Neutrophil (primary cell): ENCODE data around the gene SMARCA2.

Experiments
- H3K27ac ChIP-seq: fragments of 200-600 bp; sonication (generic); 2 replicates; pipeline ENCODE4 v1.5.1; 2016; ENCODE audit warnings: mild to moderate bottlenecking, moderate library complexity
- H3K27me3 ChIP-seq: fragments of 200-600 bp; sonication (generic); 2 replicates; pipeline ENCODE4 v1.6.0; 2016; ENCODE audit warnings: mild to moderate bottlenecking
- H3K36me3 ChIP-seq: fragments of 200-600 bp; sonication (generic); 2 replicates; pipeline ENCODE4 v1.5.1; 2017
- H3K4me1 ChIP-seq, 2 experiments: fragments of 200-600 bp in 1 of 2; sonication (generic) in 1 of 2; 1 replicate in 1 of 2; 2 replicates in 1 of 2; pipeline versions ENCODE4 v1.5.1 to v1.6.1; 2013 to 2016; ENCODE audit warnings: low read depth in 1 of 2, low read length in 1 of 2, mild to moderate bottlenecking in 1 of 2, moderate library complexity in 1 of 2; ENCODE audit not compliant: control insufficient read depth in 1 of 2, insufficient read depth in 1 of 2
- H3K4me3 ChIP-seq, 2 experiments: fragments of 200-600 bp in 1 of 2; sonication (generic) in 1 of 2; 1 replicate in 1 of 2; 2 replicates in 1 of 2; pipeline ENCODE4 v1.5.1; 2013 to 2016; ENCODE audit warnings: low read depth in 1 of 2, low read length in 1 of 2, mild to moderate bottlenecking in 1 of 2, moderate library complexity in 1 of 2
- H3K9me3 ChIP-seq: fragments of 200-600 bp; sonication (generic); 2 replicates; pipeline ENCODE4 v1.5.1; 2016
- CTCF ChIP-seq: fragments of 200-600 bp; sonication (generic); IDR thresholded peaks from 2 replicates; pipeline ENCODE4 v1.5.1; 2016; ENCODE audit warnings: antibody characterized with exemption

SMARCA2 gene

GRCh38 chr9:1977026-1977425 lies 38.1 kb upstream of the SMARCA2 start:
- Histone ChIP-seq H3K4me1 (peaks cover 17 to 20% of the 10 kb centered on the region in 2 experiments), H3K27me3 (no peaks in the 10 kb centered on the region), H3K4me3 (no peak overlapping the region), H3K9me3 (no peaks in the 10 kb centered on the region), H3K36me3 (no peaks in the 10 kb centered on the region), H3K27ac (no peak overlapping the region)
- TF ChIP-seq CTCF = no peak

GRCh38 chr9:1978941-1979340 lies 36.2 kb upstream of the SMARCA2 start:
- Histone ChIP-seq H3K27ac (no peak overlapping the region), H3K4me3 (no peak overlapping the region), H3K9me3 (no peaks in the 10 kb centered on the region), H3K4me1 (peaks cover 17 to 25% of the 10 kb centered on the region in 2 experiments), H3K27me3 (no peaks in the 10 kb centered on the region), H3K36me3 (no peaks in the 10 kb centered on the region)
- TF ChIP-seq CTCF = no peak

- Histone ChIP-seq H3K27ac (no peak overlapping the region), H3K4me1 (peaks cover 17 to 25% of the 10 kb centered on the region in 2 experiments), H3K4me3 (no peak overlapping the region), H3K27me3 (no peaks in the 10 kb centered on the region), H3K36me3 (no peaks in the 10 kb centered on the region), H3K9me3 (no peaks in the 10 kb centered on the region)
- no peak for TF ChIP-seq CTCF
These were observed 35.3 kb upstream of the SMARCA2 start for GRCh38 chr9:1979741-1980367.

GRCh38 chr9:1980387-1980786 lies 34.8 kb upstream of the SMARCA2 start:
- Histone ChIP-seq H3K9me3 (no peaks in the 10 kb centered on the region), H3K4me1 (peaks cover 17 to 25% of the 10 kb centered on the region in 2 experiments), H3K27me3 (no peaks in the 10 kb centered on the region), H3K36me3 (no peaks in the 10 kb centered on the region), H3K4me3 (no peak overlapping the region), H3K27ac (no peak overlapping the region)
- TF ChIP-seq CTCF = no peak

GRCh38 chr9:1982074-1982473 lies 33.1 kb upstream of the SMARCA2 start:
- peaks cover 17 to 25% of the 10 kb centered on the region in 2 experiments for H3K4me1 ChIP-seq
- H3K36me3 ChIP-seq = no peaks in the 10 kb centered on the region
- H3K27ac ChIP-seq = no peak overlapping the region
- no peaks in the 10 kb centered on the region for H3K9me3 ChIP-seq
- H3K4me3 ChIP-seq = no peak overlapping the region
- H3K27me3 ChIP-seq = no peaks in the 10 kb centered on the region
- no peak for TF ChIP-seq CTCF
